ENCODE measurements around the gene ADAMTS7.
A peak's percentile ranks its signal among the peaks of the same experiment; 100 is the strongest.
"Not testable (repeated sequence)": the region's sequence is repeated elsewhere in the genome, so short reads cannot be mapped to it uniquely, and the experiment has no call there.

Gene ADAMTS7, protein sequence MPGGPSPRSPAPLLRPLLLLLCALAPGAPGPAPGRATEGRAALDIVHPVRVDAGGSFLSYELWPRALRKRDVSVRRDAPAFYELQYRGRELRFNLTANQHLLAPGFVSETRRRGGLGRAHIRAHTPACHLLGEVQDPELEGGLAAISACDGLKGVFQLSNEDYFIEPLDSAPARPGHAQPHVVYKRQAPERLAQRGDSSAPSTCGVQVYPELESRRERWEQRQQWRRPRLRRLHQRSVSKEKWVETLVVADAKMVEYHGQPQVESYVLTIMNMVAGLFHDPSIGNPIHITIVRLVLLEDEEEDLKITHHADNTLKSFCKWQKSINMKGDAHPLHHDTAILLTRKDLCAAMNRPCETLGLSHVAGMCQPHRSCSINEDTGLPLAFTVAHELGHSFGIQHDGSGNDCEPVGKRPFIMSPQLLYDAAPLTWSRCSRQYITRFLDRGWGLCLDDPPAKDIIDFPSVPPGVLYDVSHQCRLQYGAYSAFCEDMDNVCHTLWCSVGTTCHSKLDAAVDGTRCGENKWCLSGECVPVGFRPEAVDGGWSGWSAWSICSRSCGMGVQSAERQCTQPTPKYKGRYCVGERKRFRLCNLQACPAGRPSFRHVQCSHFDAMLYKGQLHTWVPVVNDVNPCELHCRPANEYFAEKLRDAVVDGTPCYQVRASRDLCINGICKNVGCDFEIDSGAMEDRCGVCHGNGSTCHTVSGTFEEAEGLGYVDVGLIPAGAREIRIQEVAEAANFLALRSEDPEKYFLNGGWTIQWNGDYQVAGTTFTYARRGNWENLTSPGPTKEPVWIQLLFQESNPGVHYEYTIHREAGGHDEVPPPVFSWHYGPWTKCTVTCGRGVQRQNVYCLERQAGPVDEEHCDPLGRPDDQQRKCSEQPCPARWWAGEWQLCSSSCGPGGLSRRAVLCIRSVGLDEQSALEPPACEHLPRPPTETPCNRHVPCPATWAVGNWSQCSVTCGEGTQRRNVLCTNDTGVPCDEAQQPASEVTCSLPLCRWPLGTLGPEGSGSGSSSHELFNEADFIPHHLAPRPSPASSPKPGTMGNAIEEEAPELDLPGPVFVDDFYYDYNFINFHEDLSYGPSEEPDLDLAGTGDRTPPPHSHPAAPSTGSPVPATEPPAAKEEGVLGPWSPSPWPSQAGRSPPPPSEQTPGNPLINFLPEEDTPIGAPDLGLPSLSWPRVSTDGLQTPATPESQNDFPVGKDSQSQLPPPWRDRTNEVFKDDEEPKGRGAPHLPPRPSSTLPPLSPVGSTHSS (N-terminal part only)

GRCh38 chr15:78811124-78811824, at the start of gene ADAMTS7:
ADAMTS7 (minus strand) TSS chr15:78811464; CDS start chr15:78811220, 244 bp downstream.
- DNase-seq = peak; percentile 49

DNA sequence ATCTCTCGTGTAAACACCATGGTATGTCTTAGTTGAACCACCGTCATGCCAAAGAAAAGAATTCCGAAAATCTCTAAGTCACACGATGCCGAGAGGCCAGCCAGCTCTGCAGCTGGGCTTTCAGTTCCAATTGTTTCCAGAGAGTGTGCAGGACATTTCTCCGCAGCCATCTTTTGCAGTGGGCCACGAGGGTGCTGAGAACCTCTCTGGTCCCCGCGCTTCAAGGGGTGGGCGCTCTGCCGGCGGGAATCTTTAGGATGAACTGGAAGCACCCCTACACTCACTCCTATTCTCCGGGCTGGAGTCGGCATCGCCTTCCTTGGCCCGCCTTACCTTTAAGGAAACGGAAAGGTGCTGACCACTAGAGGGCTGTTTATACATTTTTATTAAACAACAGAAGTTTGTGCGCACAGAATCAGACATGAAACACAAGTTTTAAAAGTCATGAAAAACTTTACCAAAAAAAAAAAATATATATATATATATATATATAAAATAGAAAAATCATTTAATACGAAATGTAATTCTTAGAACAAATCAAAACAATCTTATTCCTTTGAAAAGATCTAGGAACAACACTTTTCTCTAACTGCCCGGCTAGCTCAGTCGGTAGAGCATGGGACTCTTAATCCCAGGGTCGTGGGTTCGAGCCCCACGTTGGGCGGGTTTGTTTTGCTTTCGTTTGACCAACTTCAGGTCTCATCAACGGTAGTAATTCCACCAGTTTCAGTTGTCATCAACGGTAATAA, 48.9 kb upstream of the ADAMTS7 start:
- peak; percentile 84 for DNase-seq

GRCh38 chr15:78855746-78856145, 44.5 kb upstream of the ADAMTS7 start:
- DNase-seq = peak; percentile 78

DNA sequence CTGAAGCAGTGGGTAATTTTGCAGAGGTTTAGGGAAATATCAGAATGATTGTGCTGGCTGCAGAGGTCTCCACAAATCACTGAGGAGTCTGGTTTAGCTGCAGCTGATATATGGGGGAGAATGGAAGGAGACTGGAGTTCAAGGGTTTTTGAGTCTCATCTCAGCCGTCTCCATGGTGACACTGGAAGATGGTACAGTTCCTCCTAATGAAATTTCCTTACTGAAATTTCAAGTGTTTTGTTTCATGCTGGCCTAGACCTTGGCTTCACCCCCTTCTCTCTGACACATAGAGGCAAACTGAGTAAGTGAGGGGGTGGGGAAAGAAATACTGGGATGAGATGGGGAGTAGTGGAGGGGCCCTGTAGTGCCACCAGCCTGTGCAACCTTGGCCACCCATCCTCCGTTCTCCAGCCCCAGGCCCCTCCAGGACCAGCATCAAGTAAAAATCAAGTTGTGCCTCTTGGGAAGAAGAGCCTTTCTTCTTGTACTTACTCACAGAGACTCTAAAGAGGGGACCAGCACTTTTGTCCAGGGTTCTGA, 43.6 kb upstream of the ADAMTS7 start:
- no peak for DNase-seq

- DNase-seq = no peak
These were observed 42.2 kb upstream of the ADAMTS7 start for GRCh38 chr15:78853500-78853899.

- no peak for DNase-seq
These were observed 39.9 kb upstream of the ADAMTS7 start for GRCh38 chr15:78850941-78851755.

DNA sequence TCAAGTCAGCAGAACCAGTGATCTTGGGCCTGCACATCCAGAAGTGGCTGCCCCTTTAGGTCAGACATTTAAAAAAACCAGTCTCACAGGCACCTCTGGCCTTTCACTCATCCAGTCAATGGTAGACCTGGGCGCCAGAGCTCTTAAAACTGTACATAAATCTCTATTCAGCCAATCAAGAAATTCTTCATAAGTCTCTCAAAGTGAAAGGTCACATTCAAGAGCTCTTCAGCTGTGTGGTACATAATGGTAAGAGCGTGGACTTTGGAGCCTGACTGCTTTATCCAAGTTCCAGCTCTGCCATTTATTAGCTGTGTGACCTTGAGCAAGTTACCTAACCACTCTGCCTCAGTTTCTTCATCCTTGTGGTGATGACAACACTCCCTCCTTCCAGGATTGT, 39.1 kb upstream of the ADAMTS7 start:
- no peak for DNase-seq

- DNase-seq = not testable (repeated sequence)
These were observed 36.2 kb upstream of the ADAMTS7 start for GRCh38 chr15:78847387-78847906.

DNA sequence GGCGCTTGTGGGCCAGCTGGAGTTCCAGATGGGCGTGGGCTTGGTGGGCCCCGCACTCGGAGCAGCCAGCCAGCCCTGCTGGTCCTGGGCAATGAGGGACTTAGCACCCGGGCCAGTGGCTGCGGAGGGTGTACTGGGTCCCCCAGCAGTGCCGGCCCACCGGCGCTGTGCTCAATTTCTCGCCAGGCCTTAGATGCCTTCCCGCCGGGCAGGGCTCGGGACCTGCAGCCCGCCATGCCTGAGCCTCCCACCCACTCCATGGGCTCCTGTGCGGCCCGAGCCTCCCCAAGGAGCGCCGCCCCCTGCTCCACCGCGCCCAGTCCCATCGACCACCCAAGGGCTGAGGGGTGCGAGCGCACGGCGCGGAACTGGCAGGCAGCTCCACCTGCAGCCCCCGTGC, 35.6 kb upstream of the ADAMTS7 start:
- not testable (repeated sequence) for DNase-seq

DNA sequence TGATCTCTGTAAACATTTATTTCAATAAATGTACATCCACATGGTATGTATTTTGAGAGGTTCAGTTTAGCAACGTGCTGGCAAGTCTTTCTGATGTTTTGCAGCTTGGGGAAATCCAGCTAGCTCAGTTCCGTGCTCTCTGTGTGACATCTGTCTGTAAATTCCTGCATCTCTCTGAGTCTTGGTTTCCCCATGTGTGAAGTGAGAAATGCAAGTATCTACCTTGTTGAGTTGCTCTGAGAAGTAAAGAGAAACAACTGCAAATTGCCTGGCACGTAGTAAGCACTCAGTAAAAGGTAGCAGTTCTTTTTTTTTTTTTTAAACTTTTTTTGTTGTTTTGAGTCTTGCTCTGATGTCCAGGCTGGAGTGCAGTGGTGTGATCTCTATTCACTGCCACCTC, 31.3 kb upstream of the ADAMTS7 start:
- DNase-seq = no peak

DNA sequence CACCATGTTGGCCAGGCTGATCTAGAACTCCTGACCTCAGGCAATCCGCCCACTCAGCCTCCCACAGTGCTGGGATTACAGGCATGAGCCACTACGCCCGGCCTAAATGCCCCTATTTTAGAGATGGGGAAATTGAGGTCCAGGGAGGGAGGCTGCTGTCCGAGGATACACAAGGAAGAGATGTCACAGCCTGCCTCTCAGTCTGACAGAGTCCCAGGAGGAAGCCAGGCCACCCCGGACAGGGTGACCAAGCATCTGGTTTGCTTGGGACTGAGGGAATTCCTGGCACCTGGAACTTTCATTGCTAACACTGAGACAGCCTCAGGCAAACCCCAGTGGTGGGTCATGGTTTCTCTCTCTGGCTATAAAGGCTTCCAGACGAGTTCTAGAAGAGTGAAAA, 30.6 kb upstream of the ADAMTS7 start:
- no peak for DNase-seq

- DNase-seq = no peak
These were observed 30.1 kb upstream of the ADAMTS7 start for GRCh38 chr15:78841376-78841706.

- DNase-seq = no peak
These were observed 29.6 kb upstream of the ADAMTS7 start for GRCh38 chr15:78840661-78841375.

DNA sequence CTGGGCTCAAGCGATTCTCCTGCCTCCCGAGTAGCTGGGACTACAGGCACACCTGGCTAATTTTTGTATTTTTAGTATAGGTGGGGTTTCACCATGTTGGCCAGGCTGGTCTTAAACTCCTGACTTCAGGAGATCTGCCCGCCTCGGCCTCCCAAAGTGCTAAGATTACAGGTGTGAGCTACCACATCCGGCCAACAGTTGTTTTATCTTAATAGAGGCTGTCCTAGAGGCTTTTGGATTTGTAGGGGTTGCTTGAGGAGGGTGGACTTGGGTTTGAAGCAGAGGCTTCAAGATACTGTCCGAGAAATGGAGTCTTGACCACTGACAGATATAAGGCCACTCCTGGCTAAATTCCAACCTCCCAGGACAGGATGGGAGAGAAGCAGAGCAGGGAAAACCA, 27.9 kb upstream of the ADAMTS7 start:
- not testable (repeated sequence) for DNase-seq

GRCh38 chr15:78838489-78838888, 27.2 kb upstream of the ADAMTS7 start:
- no peak for DNase-seq

- no peak for DNase-seq
These were observed 26.3 kb upstream of the ADAMTS7 start for GRCh38 chr15:78837543-78837942.

- DNase-seq = no peak
These were observed 25.9 kb upstream of the ADAMTS7 start for GRCh38 chr15:78837131-78837530.

DNA sequence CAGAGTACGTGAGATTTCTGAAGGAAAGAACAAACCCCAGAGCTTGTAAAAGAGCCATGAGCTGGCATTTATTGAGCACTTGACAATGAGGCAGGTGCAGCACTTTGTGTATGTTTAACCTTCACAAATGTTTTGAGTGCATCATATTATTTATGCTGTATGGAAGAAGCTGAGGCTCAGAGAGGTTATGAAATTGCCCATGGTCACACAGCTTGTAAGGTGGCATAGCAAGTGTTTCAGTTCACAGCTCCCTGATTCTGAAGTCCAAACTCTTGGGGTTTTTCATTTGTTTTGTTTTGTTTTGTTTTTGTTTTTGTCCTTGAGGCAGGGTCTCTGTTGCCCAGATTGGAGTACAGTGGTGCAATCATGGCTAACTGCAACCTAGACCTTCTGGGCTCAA, 25.1 kb upstream of the ADAMTS7 start:
- DNase-seq = no peak

Measured in amniotic stem cell (primary cell).